Spleen (tissue), 11 donors: ENCODE results near the gene ATP6V1C2. TPM values are rescaled to one million over a fixed set of nuclear protein-coding genes. Genes with fewer than 3 reads are reported as not detected.

Source experiments
- DNase-seq: peaks from one replicate; pipeline ENCODE4 v3.0.0-alpha.2; 2020
- H3K27ac ChIP-seq, 8 donors: fragments of 200-600 bp; sonication (generic) in 7 of 8; 1 replicate in 4 of 8; 2 replicates in 4 of 8; pipeline versions ENCODE4 v1.5.0 to v1.8.0; 2016 to 2021; ENCODE audit warnings: inconsistent platforms in 4 of 8, mild to moderate bottlenecking in 4 of 8, moderate library complexity in 1 of 8
- H3K27me3 ChIP-seq, 7 donors: fragments of 200-600 bp; sonication (generic) in 6 of 7; replicated peaks in 1 of 7; 1 replicate in 4 of 7; 2 replicates in 3 of 7; pipeline versions ENCODE4 v1.5.0 to v1.8.0; 2016 to 2021; ENCODE audit warnings: inconsistent platforms in 3 of 7, mild to moderate bottlenecking in 1 of 7
- H3K36me3 ChIP-seq, 6 donors: fragments of 200-600 bp; sonication (generic) in 5 of 6; 1 replicate in 4 of 6; 2 replicates in 2 of 6; pipeline versions ENCODE4 v1.5.0 to v1.8.0; 2016 to 2021; ENCODE audit warnings: inconsistent platforms in 2 of 6
- H3K4me1 ChIP-seq, 6 donors: fragments of 200-600 bp; sonication (generic) in 5 of 6; 1 replicate in 3 of 6; 2 replicates in 3 of 6; pipeline versions ENCODE4 v1.5.0 to v1.8.0; 2016 to 2021; ENCODE audit warnings: inconsistent platforms in 3 of 6
- H3K4me3 ChIP-seq, 8 donors: fragments of 200-600 bp; sonication (generic) in 7 of 8; 1 replicate in 4 of 8; 2 replicates in 4 of 8; pipeline versions ENCODE4 v1.5.0 to v1.8.0; 2016 to 2021; ENCODE audit warnings: inconsistent platforms in 4 of 8, mild to moderate bottlenecking in 4 of 8, moderate library complexity in 2 of 8
- H3K9me3 ChIP-seq, 8 donors: fragments of 200-600 bp; sonication (generic) in 7 of 8; 1 replicate in 4 of 8; 2 replicates in 4 of 8; pipeline versions ENCODE4 v1.5.0 to v1.8.0; 2016 to 2021; ENCODE audit warnings: inconsistent platforms in 4 of 8
- POLR2A ChIP-seq, 3 donors: fragments of 450-650 bp; IDR thresholded peaks; one replicate each; pipeline ENCODE4 v1.5.1; 2017; ENCODE audit warnings: antibody characterized with exemption in 3 of 3, mild to moderate bottlenecking in 1 of 3
- POLR2AphosphoS5 ChIP-seq, 3 donors: sonication (generic); formaldehyde crosslinking; IDR thresholded peaks; one replicate each; pipeline ENCODE4 v1.5.1; 2017; ENCODE audit warnings: antibody characterized with exemption in 3 of 3
- WGBS, 5 donors: extraction: QIAGEN DNeasy Blood & Tissue Kit in 3 of 5; methylation state at CpG; one replicate each; pipeline versions ENCODE4 v1.1.5 to v1.1.7; 2013 to 2018; 5-methylcytosine and 5-hydroxymethylcytosine counted together
- intact Hi-C: fragments of 100-400 bp; cut with DNase I; formaldehyde crosslinking; loops from one replicate; pipeline ENCODE4 v1.15.0; 2023; ENCODE audit warnings: low total_unique reads
- polyA plus RNA-seq, 3 donors: library from polyadenylated mRNA; stranded (reverse); fragments of 200-250 nt; gene quantifications; one replicate each; pipeline ENCODE4 v1.2.1, GENCODE V29; 2013
- total RNA-seq, 7 donors: library from RNA; depleted of rRNA in 3 of 7; stranded (reverse); fragments of >200 nt in 3 of 7; fragmentation: NEBNext Ultra II Directional in 4 of 7; extraction: Animal tissue kit (Norgen Biotek cat#: 25700) in 4 of 7; gene quantifications; one replicate each; pipeline versions ENCODE4 v1.1.0 to v1.2.1, GENCODE V29; 2016 to 2021
- TF ChIP-seq, protein P1 (sequence below), 11 experiments: fragments of 200-600 bp in 7 of 11; fragments of 450-650 bp in 4 of 11; sonication (generic) in 4 of 11; IDR thresholded peaks in 8 of 11; conservative IDR thresholded peaks in 3 of 11; 1 replicate in 7 of 11; 2 replicates in 4 of 11; pipeline versions ENCODE4 v1.4.0 to v1.8.0; 2016 to 2021; ENCODE audit warnings: antibody characterized with exemption in 11 of 11, inconsistent platforms in 4 of 11, mild to moderate bottlenecking in 1 of 11
- donor health status: healthy with polysubstance abuse.
- donor health status: DM: no; HTN: no; CAD: no; lungs with moderate emphysema.
- donor health status: DM: no; HTN: no; CAD: no.
- donor health status: Bipolar disorder and iron deficiency.
- donor health status: healthy.
- donor health status: DM: no; HTN: no; CAD: no.
- donor health status: DM: yes; HTN: yes; CAD: no.

ATP6V1C2 gene
- total and polyA plus RNA-seq, 10 donors = 0.23 to 9.2 (median 0.54) TPM; not detected in 3

DNA sequence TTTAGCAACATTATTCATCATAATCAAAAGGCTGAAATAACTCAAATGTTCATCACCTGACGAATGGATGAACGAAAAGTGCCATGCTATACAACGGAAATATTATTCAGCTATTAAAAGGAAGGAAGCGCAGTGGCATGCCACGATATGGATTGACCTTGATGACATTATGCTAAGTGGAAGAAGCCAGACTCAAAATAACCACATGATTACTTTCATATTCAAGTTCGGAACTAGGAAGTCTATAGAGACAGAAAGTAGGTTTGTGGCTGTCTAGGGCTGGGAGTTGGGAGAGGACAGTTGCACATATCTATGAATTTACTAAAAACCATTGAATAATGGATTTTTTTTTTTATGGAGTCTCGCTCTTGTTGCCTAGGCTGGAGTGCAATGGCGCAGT lies 104.6 kb downstream of the ATP6V1C2 start:
- no peaks in the 10 kb centered on the region for H3K36me3 ChIP-seq
- intact Hi-C loops = no loop called here
- H3K9me3 ChIP-seq = no peaks in the 10 kb centered on the region
- H3K4me3 ChIP-seq = no peak overlapping the region
- H3K4me1 ChIP-seq = peaks cover 7 to 55% (median 32%) of the 10 kb centered on the region in 6 donors
- 59 to 77% (median 71%) methylated on average over 8 of the region's 8 CpGs for WGBS, 5 donors
- no peak for TF ChIP-seq POLR2A (IDR thresholded peaks at IDR 0.05)
- TF ChIP-seq, protein P1, sequence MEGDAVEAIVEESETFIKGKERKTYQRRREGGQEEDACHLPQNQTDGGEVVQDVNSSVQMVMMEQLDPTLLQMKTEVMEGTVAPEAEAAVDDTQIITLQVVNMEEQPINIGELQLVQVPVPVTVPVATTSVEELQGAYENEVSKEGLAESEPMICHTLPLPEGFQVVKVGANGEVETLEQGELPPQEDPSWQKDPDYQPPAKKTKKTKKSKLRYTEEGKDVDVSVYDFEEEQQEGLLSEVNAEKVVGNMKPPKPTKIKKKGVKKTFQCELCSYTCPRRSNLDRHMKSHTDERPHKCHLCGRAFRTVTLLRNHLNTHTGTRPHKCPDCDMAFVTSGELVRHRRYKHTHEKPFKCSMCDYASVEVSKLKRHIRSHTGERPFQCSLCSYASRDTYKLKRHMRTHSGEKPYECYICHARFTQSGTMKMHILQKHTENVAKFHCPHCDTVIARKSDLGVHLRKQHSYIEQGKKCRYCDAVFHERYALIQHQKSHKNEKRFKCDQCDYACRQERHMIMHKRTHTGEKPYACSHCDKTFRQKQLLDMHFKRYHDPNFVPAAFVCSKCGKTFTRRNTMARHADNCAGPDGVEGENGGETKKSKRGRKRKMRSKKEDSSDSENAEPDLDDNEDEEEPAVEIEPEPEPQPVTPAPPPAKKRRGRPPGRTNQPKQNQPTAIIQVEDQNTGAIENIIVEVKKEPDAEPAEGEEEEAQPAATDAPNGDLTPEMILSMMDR (IDR thresholded peaks at IDR 0.05 in 8 of 11, conservative IDR thresholded peaks at IDR 0.05 in 3 of 11) = no peak
- no peak for TF ChIP-seq POLR2AphosphoS5 (IDR thresholded peaks at IDR 0.05)
- peaks cover 0 to 25% (median 2%) of the 10 kb centered on the region in 7 donors for H3K27me3 ChIP-seq
- H3K27ac ChIP-seq = peak overlapping the region in 5 of 8 donors; percentile 24 to 66 (median 65)
- DNase-seq = no peak

DNA sequence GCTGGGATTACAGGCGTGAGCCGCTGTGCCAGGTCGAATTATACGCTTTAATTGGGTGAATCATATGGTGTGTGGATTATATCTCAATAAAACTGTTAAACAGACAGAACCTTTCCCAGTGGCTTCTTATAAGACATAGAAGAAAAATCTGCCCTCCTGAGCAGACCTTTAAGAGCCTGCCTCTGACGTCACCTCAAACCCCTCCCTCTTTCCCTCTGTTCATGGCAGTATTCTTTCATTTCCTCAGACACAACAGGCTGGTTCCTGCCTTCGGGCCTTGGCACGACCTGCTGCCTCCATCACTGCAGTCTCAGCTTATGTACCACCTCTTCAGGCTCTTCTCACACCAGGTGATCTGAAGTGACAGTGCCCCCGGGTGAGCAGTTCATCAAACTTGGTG lies 105.2 kb downstream of the ATP6V1C2 start:
- peaks cover 11 to 56% (median 32%) of the 10 kb centered on the region in 6 donors for H3K4me1 ChIP-seq
- intact Hi-C loops = no loop called here
- peaks cover 0 to 31% (median 6%) of the 10 kb centered on the region in 7 donors for H3K27me3 ChIP-seq
- TF ChIP-seq POLR2A (IDR thresholded peaks at IDR 0.05) (no peak), POLR2AphosphoS5 (IDR thresholded peaks at IDR 0.05) (no peak)
- TF ChIP-seq, protein P1 (IDR thresholded peaks at IDR 0.05 in 8 of 11, conservative IDR thresholded peaks at IDR 0.05 in 3 of 11) = no peak
- peak overlapping the region in 5 of 8 donors; percentile 24 to 66 (median 65) for H3K27ac ChIP-seq
- 77 to 90% (median 81%) methylated on average over 8 of the region's 8 CpGs for WGBS, 5 donors
- H3K36me3 ChIP-seq = no peaks in the 10 kb centered on the region
- H3K9me3 ChIP-seq = no peaks in the 10 kb centered on the region
- peak; percentile 42 for DNase-seq
- no peak overlapping the region for H3K4me3 ChIP-seq

DNA sequence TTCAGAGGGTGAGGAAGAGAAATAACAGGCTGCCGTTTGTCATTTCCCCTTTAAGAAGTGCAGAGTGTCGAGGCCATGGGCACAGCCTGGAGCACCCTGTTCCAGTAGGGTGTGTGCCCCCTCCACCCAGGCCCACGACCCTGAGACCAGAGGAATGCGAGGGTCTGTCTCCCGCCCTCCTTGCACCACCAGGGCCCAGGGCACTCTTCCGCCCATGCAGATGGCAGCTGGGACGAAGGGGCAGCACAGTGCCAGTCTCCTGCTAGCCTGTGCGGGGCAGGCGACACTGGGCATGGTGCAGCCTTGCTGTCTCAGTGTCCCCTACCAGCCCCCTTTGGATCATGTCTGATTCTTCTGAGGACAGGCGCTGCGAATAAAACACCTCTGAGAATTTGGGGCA lies 106.9 kb downstream of the ATP6V1C2 start:
- H3K27me3 ChIP-seq = peaks cover 0 to 48% (median 6%) of the 10 kb centered on the region in 7 donors
- H3K9me3 ChIP-seq = no peaks in the 10 kb centered on the region
- TF ChIP-seq, protein P1 (IDR thresholded peaks at IDR 0.05 in 8 of 11, conservative IDR thresholded peaks at IDR 0.05 in 3 of 11) = no peak
- no peak for TF ChIP-seq POLR2A (IDR thresholded peaks at IDR 0.05)
- TF ChIP-seq POLR2AphosphoS5 (IDR thresholded peaks at IDR 0.05) = peak in 2 of 3 donors; percentile 43 to 55
- H3K4me3 ChIP-seq = no peak overlapping the region
- 51 to 70% (median 65%) methylated on average over 10 to 11 of the region's 11 CpGs for WGBS, 5 donors
- no peaks in the 10 kb centered on the region for H3K36me3 ChIP-seq
- intact Hi-C loops = no loop called here
- peak overlapping the region in 2 of 8 donors; percentile 0 to 40 for H3K27ac ChIP-seq
- peaks cover 13 to 73% (median 46%) of the 10 kb centered on the region in 6 donors for H3K4me1 ChIP-seq
- DNase-seq = peak; percentile 79

DNA sequence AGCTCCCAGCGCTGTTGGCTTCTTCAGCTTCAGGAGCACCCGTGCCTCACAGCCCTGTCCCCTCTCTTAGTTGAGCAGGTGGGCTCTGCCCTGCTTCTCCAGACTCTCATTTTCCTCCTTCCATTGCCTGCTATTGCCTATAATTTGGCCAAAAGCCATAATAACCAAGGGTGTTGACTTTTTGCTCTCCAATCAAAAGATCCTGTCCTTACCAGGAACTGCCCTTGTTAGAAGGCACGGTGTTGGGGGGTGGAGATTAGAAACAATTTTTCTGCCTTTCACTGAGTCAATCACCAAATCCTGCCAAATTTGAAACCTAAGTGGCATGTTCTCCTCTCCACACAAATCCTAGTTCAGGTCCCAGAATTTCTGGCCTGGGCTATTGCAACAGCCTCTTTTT lies 107.9 kb downstream of the ATP6V1C2 start:
- DNase-seq = peak; percentile 41
- Histone ChIP-seq H3K4me1 (peaks cover 13 to 83% (median 46%) of the 10 kb centered on the region in 6 donors), H3K27ac (no peak overlapping the region), H3K27me3 (peaks cover 0 to 53% (median 6%) of the 10 kb centered on the region in 7 donors), H3K9me3 (no peaks in the 10 kb centered on the region), H3K36me3 (no peaks in the 10 kb centered on the region), H3K4me3 (no peak overlapping the region)
- intact Hi-C loops = no loop called here
- 75 to 93% (median 83%) methylated on average over 3 of the region's 3 CpGs for WGBS, 5 donors
- TF ChIP-seq POLR2AphosphoS5 (IDR thresholded peaks at IDR 0.05) (no peak), POLR2A (IDR thresholded peaks at IDR 0.05) (no peak)
- TF ChIP-seq, protein P1 (IDR thresholded peaks at IDR 0.05 in 8 of 11, conservative IDR thresholded peaks at IDR 0.05 in 3 of 11) = no peak
